HepG2 (cell line): ENCODE data around the gene SNED1. TPM values are rescaled to one million over a fixed set of nuclear protein-coding genes. Genes with fewer than 3 reads are reported as not detected.
A peak's percentile ranks its signal among the peaks of the same experiment; 100 is the strongest.

ENCODE experiments used
- ATAC-seq: fragments of 200-7000 bp; cut with Tn5 transposase; 3 replicates; pipeline ENCODE4 v1.9.1; 2020; ENCODE audit warnings: mild to moderate bottlenecking, moderate library complexity
- BruUV-seq: library from RNA; stranded (reverse); fragments of 400-500 nt; replicated peaks from 2 replicates; lab custom pipeline; 2021; lab: Mats Ljungman, UMichigan
- CTCF ChIA-PET: fragments of 300-600 bp; formaldehyde crosslinking; extraction: SDS; loops from one replicate; lab custom pipeline; 2021; ENCODE audit warnings: low total read pairs, inconsistent platforms, low intra/inter-chr PET ratio; lab: Yijun Ruan, JAX
- POLR2A ChIA-PET: fragments of 350-600 bp; sonication (Branson Sonifier 250); formaldehyde crosslinking; loops from one replicate; lab custom pipeline; 2020; ENCODE audit warnings: antibody characterized with exemption, inconsistent platforms; lab: Yijun Ruan, JAX
- DNase-seq: peaks from one replicate; pipeline ENCODE4 v3.0.0-alpha.2; 2015; ENCODE audit warnings: low spot score
- FAIRE-seq: peaks from 3 replicates; lab custom pipeline; 2011; peaks lifted over from hg19 to GRCh38; lab: Jason Lieb, UNC
- H2AFZ ChIP-seq: one replicate; pipeline ENCODE4 v1.6.1; 2011; ENCODE audit warnings: low read length, inconsistent platforms
- H3K27ac ChIP-seq: fragments of 300-600 bp; 3 replicates; pipeline ENCODE4 v1.8.0; 2011; ENCODE audit warnings: mixed run types, mild to moderate bottlenecking, mixed read lengths, low read length, inconsistent platforms; ENCODE audit not compliant: insufficient read depth; ENCODE audit errors: extremely low read length
- H3K27me3 ChIP-seq, 2 experiments: fragments of 200-600 bp in 1 of 2; 2 replicates in 1 of 2; 3 replicates in 1 of 2; pipeline versions ENCODE4 v1.6.0 to v1.8.0; 2011; ENCODE audit warnings: low read length in 2 of 2, mild to moderate bottlenecking in 2 of 2, moderate library complexity in 2 of 2, inconsistent platforms in 1 of 2; ENCODE audit not compliant: insufficient read depth in 2 of 2, control insufficient read depth in 1 of 2
- H3K36me3 ChIP-seq, 2 experiments: fragments of 200-600 bp in 1 of 2; replicated peaks in 1 of 2; 2 replicates in 1 of 2; 3 replicates in 1 of 2; pipeline versions ENCODE4 v1.5.1 to v1.8.0; 2011; ENCODE audit warnings: low read length in 2 of 2, inconsistent platforms in 1 of 2; ENCODE audit not compliant: insufficient read depth in 2 of 2, control insufficient read depth in 1 of 2
- H3K4me1 ChIP-seq: 2 replicates; pipeline ENCODE4 v1.5.1; 2012; ENCODE audit warnings: low read length, inconsistent platforms; ENCODE audit not compliant: insufficient read depth
- H3K4me2 ChIP-seq: 2 replicates; pipeline ENCODE4 v1.6.0; 2011; ENCODE audit warnings: low read depth, low read length, inconsistent platforms
- H3K4me3 ChIP-seq, 3 experiments: fragments of 200-600 bp in 1 of 3; sonication (generic), shearing (Covaris generic) in 1 of 3; replicated peaks in 1 of 3; 2 replicates each; pipeline ENCODE4 v1.5.1; 2011 to 2016; ENCODE audit warnings: low read length in 3 of 3, inconsistent platforms in 2 of 3, low read depth in 2 of 3, mild to moderate bottlenecking in 2 of 3, control low read depth in 1 of 3, mixed read lengths in 1 of 3; ENCODE audit not compliant: insufficient read depth in 1 of 3
- H3K79me2 ChIP-seq: one replicate; pipeline ENCODE4 v1.6.1; 2011; ENCODE audit warnings: low read length, inconsistent platforms; ENCODE audit not compliant: insufficient read depth
- H3K9ac ChIP-seq: 2 replicates; pipeline ENCODE4 v1.6.0; 2011; ENCODE audit warnings: mild to moderate bottlenecking, low read depth, low read length, inconsistent platforms; ENCODE audit not compliant: insufficient read depth
- H3K9me3 ChIP-seq: 2 replicates; pipeline ENCODE4 v1.5.1; 2012; ENCODE audit warnings: mild to moderate bottlenecking, low read length
- H4K20me1 ChIP-seq: 2 replicates; pipeline ENCODE4 v1.6.0; 2011; ENCODE audit warnings: inconsistent platforms, mild to moderate bottlenecking, low read length, moderate library complexity; ENCODE audit not compliant: insufficient read depth
- AKAP8 ChIP-seq: sonication (generic); formaldehyde crosslinking; IDR thresholded peaks from 2 replicates; pipeline ENCODE4 v1.5.1; 2020; ENCODE audit warnings: mild to moderate bottlenecking, missing genetic modification reagents
- EEA1 ChIP-seq: sonication (generic); formaldehyde crosslinking; IDR thresholded peaks from 2 replicates; pipeline ENCODE4 v1.5.1; 2020; ENCODE audit warnings: mild to moderate bottlenecking, missing genetic modification reagents, borderline replicate concordance
- FOSL2 ChIP-seq: sonication (generic); formaldehyde crosslinking; IDR thresholded peaks from 2 replicates; pipeline ENCODE4 v1.4.0; 2020; ENCODE audit warnings: missing genetic modification reagents
- HES4 ChIP-seq: sonication (generic); formaldehyde crosslinking; IDR thresholded peaks from 2 replicates; pipeline ENCODE4 v1.9.0; 2021; ENCODE audit warnings: mild to moderate bottlenecking, missing genetic modification reagents, borderline replicate concordance
- KDM5B ChIP-seq: sonication (generic); formaldehyde crosslinking; IDR thresholded peaks from 2 replicates; pipeline ENCODE4 v1.4.0; 2020; ENCODE audit warnings: missing genetic modification reagents, mild to moderate bottlenecking, borderline replicate concordance
- NR2F1 ChIP-seq, 2 experiments: fragments of 450-650 bp in 1 of 2; formaldehyde crosslinking in 1 of 2; IDR thresholded peaks; 2 replicates each; pipeline versions ENCODE4 v1.5.0 to v1.6.1; 2016 to 2020; ENCODE audit warnings: mild to moderate bottlenecking in 1 of 2, missing compliant biosample characterization in 1 of 2, missing genetic modification reagents in 1 of 2, moderate library complexity in 1 of 2
- NR3C1 ChIP-seq: sonication (generic); formaldehyde crosslinking; IDR thresholded peaks from 2 replicates; pipeline ENCODE4 v1.4.0; 2020; ENCODE audit warnings: missing genetic modification reagents
- RARA ChIP-seq: IDR thresholded peaks from 2 replicates; pipeline ENCODE4 v1.6.1; 2016; ENCODE audit warnings: missing genetic modification reagents, missing compliant biosample characterization
- TARDBP ChIP-seq: sonication (generic); formaldehyde crosslinking; IDR thresholded peaks from 2 replicates; pipeline ENCODE4 v1.8.0; 2022; ENCODE audit warnings: mild to moderate bottlenecking, missing genetic modification reagents
- ZNF329 ChIP-seq: sonication (generic); formaldehyde crosslinking; IDR thresholded peaks from 2 replicates; pipeline ENCODE4 v1.9.0; 2021; ENCODE audit warnings: low read depth, mild to moderate bottlenecking, missing genetic modification reagents
- WGBS: methylation state at CpG from one replicate; pipeline ENCODE4 v1.1.6; 2017; ENCODE audit warnings: low lambda C conversion rate; 5-methylcytosine and 5-hydroxymethylcytosine counted together
- in situ Hi-C: cut with HindIII; loops from 2 replicates; pipeline ENCODE4 v1.10.0; 2017; ENCODE audit warnings: low pct_unique_long_range_greater_than_20kb; ENCODE audit not compliant: extremely low pct_ligation_motif_present
- intact Hi-C: fragments of 100-400 bp; cut with micrococcal nuclease; formaldehyde crosslinking; loops from one replicate; pipeline ENCODE4 v1.10.0; 2022; ENCODE audit not compliant: unreplicated experiment
- polyA plus RNA-seq, 8 experiments: library from polyadenylated mRNA; depleted of rRNA in 3 of 8; stranded (reverse) in 7 of 8; unstranded in 1 of 8; fragments of >200 nt; fragmentation: Illumina TruSeq in 4 of 8; extraction: Trizol in 4 of 8; gene quantifications; 2 replicates each; pipeline versions ENCODE4 v1.2.1 to v1.2.3, GENCODE V29; 2011 to 2016; ENCODE audit warnings: low read depth in 4 of 8, missing spikeins in 1 of 8, mixed read lengths in 1 of 8; ENCODE audit not compliant: insufficient read depth in 1 of 8
- total RNA-seq, 5 experiments: library from RNA; depleted of rRNA; stranded (reverse); fragments of >200 nt; fragmentation: Illumina TruSeq; extraction: Trizol; gene quantifications; 2 replicates each; pipeline ENCODE4 v1.2.3, GENCODE V29; 2016; ENCODE audit warnings: low read depth in 1 of 5
- TF ChIP-seq, protein P1 (sequence below): sonication (generic); formaldehyde crosslinking; IDR thresholded peaks from 2 replicates; pipeline ENCODE4 v1.5.0; 2020; ENCODE audit warnings: mild to moderate bottlenecking, missing genetic modification reagents, moderate library complexity
- TF ChIP-seq, protein P2 (sequence below): sonication (generic); formaldehyde crosslinking; IDR thresholded peaks from 2 replicates; pipeline ENCODE4 v1.4.0; 2020; ENCODE audit warnings: mild to moderate bottlenecking, missing genetic modification reagents

The SNED1 gene
- total and polyA plus RNA-seq, 2 of the 13 experiments (the other 11 are each of a cell fraction or from before 2014, with no cell fraction given): 0.15 to 0.65 TPM

DNA sequence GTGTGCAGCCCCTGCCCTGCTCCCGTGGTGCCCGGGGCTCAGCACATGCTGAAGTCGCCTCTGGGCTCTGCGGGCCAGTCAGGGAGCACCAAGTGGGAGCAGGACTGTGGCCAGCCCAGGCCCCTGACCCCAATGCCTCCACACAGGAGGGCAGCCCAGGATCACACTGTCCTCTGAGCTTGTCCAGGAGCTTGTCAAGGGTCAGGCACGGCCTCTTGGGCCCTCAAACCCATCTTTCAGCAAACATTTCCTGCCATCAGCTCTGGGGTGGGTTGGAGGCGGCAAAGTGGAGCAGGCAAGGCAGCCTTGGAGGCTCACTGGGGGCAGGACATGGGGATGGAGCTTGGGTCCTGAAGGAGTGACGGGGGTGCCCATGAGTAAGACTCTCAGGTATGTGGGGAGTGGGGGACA is 10.3 kb downstream of the SNED1 start:
- ATAC-seq: peak; percentile 4; the same call in 1 of the 3 replicates
- Histone ChIP-seq H3K9ac (no peak overlapping the region), H2AFZ (no peak overlapping the region), H3K4me1 (peaks cover 16% of the 10 kb centered on the region), H3K4me3 (no peak overlapping the region), H3K36me3 (no peaks in the 10 kb centered on the region), H3K27ac (no peak overlapping the region), H3K9me3 (peaks cover 4% of the 10 kb centered on the region; the same call in 1 of the 2 replicates), H3K79me2 (no peaks in the 10 kb centered on the region), H4K20me1 (no peaks in the 10 kb centered on the region), H3K4me2 (no peak overlapping the region), H3K27me3 (peaks cover 2 to 34% of the 10 kb centered on the region in 2 experiments; a peak in 4 of 5 replicates)
- FAIRE-seq: no peak
- ChIA-PET CTCF (no interaction called here), POLR2A (no interaction called here)
- 57% methylated on average over 7 of the region's 7 CpGs for WGBS
- intact Hi-C loops: no loop called here
- BruUV-seq: no TSS peak
- in situ Hi-C loops: no loop called here
- DNase-seq: no peak
- no peak for TF ChIP-seq AKAP8 (CRISPR knock-in tag)
- TF ChIP-seq RARA: no peak

DNA sequence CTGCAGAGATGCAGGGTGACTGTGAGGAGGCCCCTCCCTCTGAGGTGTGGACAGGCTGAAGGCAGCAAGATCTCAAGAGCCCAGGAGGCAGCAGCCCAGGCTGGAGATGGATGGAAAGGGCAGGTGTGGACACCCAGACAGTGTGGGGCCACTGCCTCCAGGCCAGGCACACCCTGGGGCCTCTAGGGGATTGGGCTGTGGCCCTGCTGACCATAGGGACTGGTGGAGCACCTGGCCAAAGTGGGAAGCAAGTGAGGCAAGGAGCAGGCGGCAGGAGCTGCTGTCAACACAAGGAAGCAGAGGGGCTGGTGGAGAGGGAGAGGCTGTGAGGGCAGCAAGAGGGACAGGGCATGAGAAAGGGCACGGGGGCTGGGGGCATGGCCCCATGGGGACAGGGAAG is 10.8 kb downstream of the SNED1 start:
- H3K27me3 ChIP-seq: peaks cover 2 to 34% of the 10 kb centered on the region in 2 experiments; a peak in 4 of 5 replicates
- CTCF ChIA-PET: no interaction called here
- 69% methylated on average over 2 of the region's 2 CpGs for WGBS
- peak overlapping the region; percentile 81 for H3K4me2 ChIP-seq
- peaks cover 16% of the 10 kb centered on the region for H3K4me1 ChIP-seq
- no peaks in the 10 kb centered on the region for H4K20me1 ChIP-seq
- peak overlapping the region in 1 of 3 experiments; percentile 67; a peak in 1 of 6 replicates for H3K4me3 ChIP-seq
- intact Hi-C loops (no loop called here), in situ Hi-C loops (no loop called here)
- FAIRE-seq (no peak), ATAC-seq (peak; percentile 6; the same call in 2 of the 3 replicates), DNase-seq (no peak)
- H2AFZ ChIP-seq: no peak overlapping the region
- POLR2A ChIA-PET: no interaction called here
- H3K27ac ChIP-seq: no peak overlapping the region
- no peak overlapping the region for H3K9ac ChIP-seq
- no peaks in the 10 kb centered on the region; the same call in 1 of the 2 replicates for H3K9me3 ChIP-seq
- H3K36me3 ChIP-seq: no peaks in the 10 kb centered on the region
- H3K79me2 ChIP-seq: no peaks in the 10 kb centered on the region
- BruUV-seq: no TSS peak
- TF ChIP-seq NR2F1 (CRISPR knock-in tag; IDR thresholded peaks at IDR 0.05): no peak
- TF ChIP-seq, protein P1, sequence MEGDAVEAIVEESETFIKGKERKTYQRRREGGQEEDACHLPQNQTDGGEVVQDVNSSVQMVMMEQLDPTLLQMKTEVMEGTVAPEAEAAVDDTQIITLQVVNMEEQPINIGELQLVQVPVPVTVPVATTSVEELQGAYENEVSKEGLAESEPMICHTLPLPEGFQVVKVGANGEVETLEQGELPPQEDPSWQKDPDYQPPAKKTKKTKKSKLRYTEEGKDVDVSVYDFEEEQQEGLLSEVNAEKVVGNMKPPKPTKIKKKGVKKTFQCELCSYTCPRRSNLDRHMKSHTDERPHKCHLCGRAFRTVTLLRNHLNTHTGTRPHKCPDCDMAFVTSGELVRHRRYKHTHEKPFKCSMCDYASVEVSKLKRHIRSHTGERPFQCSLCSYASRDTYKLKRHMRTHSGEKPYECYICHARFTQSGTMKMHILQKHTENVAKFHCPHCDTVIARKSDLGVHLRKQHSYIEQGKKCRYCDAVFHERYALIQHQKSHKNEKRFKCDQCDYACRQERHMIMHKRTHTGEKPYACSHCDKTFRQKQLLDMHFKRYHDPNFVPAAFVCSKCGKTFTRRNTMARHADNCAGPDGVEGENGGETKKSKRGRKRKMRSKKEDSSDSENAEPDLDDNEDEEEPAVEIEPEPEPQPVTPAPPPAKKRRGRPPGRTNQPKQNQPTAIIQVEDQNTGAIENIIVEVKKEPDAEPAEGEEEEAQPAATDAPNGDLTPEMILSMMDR (CRISPR knock-in tag): no peak
- no peak for TF ChIP-seq ZNF329
- no peak for TF ChIP-seq RARA
- 0 out of 2 replicates have a peak, but pooled peaks have one; percentile 31 for TF ChIP-seq HES4 (CRISPR knock-in tag)
- TF ChIP-seq EEA1 (CRISPR knock-in tag): 0 out of 2 replicates have a peak, but pooled peaks have one; percentile 29
- no peak for TF ChIP-seq FOSL2 (CRISPR knock-in tag)
- TF ChIP-seq NR3C1 (CRISPR knock-in tag): no peak
- TF ChIP-seq KDM5B (CRISPR knock-in tag): no peak
- TF ChIP-seq, protein P2, sequence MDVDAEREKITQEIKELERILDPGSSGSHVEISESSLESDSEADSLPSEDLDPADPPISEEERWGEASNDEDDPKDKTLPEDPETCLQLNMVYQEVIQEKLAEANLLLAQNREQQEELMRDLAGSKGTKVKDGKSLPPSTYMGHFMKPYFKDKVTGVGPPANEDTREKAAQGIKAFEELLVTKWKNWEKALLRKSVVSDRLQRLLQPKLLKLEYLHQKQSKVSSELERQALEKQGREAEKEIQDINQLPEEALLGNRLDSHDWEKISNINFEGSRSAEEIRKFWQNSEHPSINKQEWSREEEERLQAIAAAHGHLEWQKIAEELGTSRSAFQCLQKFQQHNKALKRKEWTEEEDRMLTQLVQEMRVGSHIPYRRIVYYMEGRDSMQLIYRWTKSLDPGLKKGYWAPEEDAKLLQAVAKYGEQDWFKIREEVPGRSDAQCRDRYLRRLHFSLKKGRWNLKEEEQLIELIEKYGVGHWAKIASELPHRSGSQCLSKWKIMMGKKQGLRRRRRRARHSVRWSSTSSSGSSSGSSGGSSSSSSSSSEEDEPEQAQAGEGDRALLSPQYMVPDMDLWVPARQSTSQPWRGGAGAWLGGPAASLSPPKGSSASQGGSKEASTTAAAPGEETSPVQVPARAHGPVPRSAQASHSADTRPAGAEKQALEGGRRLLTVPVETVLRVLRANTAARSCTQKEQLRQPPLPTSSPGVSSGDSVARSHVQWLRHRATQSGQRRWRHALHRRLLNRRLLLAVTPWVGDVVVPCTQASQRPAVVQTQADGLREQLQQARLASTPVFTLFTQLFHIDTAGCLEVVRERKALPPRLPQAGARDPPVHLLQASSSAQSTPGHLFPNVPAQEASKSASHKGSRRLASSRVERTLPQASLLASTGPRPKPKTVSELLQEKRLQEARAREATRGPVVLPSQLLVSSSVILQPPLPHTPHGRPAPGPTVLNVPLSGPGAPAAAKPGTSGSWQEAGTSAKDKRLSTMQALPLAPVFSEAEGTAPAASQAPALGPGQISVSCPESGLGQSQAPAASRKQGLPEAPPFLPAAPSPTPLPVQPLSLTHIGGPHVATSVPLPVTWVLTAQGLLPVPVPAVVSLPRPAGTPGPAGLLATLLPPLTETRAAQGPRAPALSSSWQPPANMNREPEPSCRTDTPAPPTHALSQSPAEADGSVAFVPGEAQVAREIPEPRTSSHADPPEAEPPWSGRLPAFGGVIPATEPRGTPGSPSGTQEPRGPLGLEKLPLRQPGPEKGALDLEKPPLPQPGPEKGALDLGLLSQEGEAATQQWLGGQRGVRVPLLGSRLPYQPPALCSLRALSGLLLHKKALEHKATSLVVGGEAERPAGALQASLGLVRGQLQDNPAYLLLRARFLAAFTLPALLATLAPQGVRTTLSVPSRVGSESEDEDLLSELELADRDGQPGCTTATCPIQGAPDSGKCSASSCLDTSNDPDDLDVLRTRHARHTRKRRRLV (CRISPR knock-in tag): 0 out of 2 replicates have a peak, but pooled peaks have one; percentile 35
- TF ChIP-seq TARDBP (CRISPR knock-in tag): no peak
